ENCODE results near the gene TRAPPC1. TPM values are rescaled to one million over a fixed set of nuclear protein-coding genes. Genes with fewer than 3 reads are reported as not detected.
A peak's percentile ranks its signal among the peaks of the same experiment; 100 is the strongest.

TRAPPC1 gene
- total RNA-seq, 1 donor from 2014 or later = 41.1 TPM

DNA sequence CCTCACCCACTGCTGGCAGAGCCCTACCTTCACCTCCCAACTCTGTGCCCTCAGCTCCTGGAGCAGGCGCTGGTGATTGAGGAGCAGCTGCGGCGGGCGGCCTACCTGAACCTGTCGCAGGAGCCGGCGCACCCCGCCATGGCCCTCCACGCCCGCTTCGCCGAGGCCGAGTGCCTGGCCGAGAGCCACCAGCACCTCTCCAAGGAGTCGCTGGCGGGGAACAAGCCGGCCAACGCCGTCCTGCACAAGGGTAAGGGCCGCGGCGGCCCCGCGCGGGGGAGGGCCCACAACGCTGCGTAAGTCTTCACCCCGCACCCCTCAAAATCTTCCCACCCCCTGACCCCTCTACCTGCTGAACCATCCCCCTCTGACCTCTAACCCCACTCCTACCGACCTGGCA, 22.7 kb downstream of the TRAPPC1 start:
- ATAC-seq (no peak), DNase-seq (ENCODE audit: low spot score) (no peak)

DNA sequence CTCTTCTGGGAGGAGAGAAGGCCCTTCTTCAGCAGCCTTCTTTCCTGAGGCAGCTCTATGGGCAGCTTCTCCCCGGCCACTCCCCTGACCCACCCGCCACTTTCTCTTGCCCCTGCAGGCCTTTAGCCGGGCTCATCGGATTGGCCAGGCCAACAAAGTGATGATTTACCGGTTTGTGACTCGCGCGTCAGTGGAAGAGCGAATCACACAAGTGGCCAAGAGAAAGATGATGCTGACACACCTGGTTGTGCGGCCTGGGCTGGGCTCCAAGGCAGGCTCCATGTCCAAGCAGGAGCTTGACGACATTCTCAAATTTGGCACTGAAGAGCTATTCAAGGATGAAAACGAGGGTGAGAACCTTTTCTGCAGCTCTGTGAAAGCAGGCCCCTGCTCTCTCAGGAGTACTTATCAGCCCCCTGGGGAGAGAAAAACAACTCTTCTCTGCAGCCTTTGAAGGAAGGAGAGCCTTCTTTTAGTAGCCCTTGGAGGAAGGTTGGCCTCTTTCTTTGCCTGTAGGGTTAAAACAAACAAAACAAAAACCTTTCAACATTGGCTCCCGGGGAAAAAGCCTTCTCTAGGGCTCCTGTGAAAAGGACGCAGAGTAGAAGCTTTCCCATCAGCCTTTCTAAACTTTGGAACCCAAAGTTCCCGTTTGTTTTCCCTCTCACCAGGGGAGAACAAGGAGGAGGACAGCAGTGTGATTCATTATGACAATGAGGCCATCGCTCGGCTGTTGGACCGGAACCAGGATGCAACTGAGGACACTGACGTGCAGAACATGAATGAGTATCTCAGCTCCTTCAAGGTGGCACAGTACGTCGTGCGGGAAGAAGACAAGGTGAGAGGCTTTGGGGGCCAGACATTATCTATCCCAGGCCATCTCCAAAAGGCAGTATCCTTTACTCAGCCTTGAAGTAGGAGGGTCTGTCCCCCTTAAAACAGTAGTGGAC, 28.3 kb downstream of the TRAPPC1 start:
- ATAC-seq = no peak
- no peak for DNase-seq (ENCODE audit: low spot score)

DNA sequence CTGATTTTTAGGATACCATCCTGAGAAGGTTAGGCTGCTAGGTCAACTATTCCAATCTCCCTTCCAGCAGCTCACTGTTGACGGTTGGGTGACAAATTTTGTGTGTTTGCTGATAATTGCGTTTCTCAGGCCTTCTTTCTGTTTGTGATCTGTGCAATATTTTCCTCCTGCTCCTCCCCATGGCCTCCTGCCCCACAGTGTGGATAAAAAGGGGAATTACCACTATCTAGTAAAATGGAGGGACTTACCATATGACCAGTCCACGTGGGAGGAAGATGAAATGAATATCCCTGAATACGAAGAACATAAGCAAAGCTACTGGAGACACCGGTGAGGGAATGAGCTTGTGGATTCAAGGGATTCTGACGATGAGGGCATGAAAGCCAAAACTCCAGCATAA, 34.0 kb downstream of the TRAPPC1 start:
- DNase-seq (ENCODE audit: low spot score) (no peak), ATAC-seq (peak; percentile 98)

DNA sequence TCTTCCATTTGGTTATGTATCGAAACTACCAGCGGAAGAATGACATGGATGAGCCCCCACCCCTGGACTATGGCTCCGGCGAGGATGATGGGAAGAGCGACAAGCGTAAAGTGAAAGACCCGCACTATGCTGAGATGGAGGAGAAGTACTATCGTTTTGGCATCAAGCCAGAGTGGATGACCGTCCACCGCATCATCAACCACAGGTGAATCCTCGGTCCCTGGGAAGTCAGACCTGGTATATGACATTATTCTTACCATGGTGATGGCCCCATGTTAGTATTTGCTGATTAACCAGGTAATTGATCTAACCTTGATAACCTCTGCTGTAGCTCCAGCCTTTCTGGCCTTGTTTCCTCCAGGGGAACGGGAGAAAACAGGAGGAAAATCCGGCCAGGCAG, 34.7 kb downstream of the TRAPPC1 start:
- no peak for ATAC-seq
- no peak for DNase-seq (ENCODE audit: low spot score)

DNA sequence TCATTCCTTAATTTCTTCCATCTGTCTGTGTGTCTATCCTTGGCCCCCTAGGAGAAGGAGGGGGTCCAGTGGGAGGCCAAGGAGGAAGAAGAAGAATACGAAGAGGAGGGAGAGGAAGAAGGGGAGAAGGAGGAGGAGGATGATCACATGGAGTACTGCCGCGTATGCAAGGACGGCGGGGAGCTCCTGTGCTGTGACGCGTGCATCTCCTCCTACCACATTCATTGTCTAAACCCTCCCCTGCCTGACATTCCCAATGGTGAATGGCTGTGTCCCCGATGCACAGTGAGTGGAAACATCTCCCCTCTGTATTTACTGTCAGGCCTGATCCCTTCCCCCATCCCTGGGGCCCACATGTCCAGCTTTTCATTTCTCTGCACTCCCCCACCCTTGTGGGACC, 36.9 kb downstream of the TRAPPC1 start:
- ATAC-seq (no peak), DNase-seq (ENCODE audit: low spot score) (no peak)

DNA sequence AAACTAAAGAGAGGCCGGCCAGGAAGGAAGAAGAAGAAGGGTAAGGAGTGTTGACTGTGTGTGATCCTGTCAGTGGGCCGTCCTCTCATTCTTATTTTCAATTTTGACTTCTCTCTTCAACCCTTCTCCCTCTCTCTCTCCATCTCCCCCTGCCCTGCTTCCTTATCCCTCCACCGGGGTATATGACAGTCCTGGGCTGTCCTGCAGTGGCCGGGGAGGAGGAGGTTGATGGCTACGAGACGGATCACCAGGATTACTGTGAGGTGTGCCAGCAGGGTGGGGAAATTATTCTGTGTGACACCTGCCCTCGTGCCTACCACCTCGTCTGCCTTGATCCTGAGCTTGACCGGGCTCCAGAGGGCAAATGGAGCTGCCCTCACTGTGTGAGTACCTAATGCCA, 37.5 kb downstream of the TRAPPC1 start:
- ATAC-seq = no peak

DNA sequence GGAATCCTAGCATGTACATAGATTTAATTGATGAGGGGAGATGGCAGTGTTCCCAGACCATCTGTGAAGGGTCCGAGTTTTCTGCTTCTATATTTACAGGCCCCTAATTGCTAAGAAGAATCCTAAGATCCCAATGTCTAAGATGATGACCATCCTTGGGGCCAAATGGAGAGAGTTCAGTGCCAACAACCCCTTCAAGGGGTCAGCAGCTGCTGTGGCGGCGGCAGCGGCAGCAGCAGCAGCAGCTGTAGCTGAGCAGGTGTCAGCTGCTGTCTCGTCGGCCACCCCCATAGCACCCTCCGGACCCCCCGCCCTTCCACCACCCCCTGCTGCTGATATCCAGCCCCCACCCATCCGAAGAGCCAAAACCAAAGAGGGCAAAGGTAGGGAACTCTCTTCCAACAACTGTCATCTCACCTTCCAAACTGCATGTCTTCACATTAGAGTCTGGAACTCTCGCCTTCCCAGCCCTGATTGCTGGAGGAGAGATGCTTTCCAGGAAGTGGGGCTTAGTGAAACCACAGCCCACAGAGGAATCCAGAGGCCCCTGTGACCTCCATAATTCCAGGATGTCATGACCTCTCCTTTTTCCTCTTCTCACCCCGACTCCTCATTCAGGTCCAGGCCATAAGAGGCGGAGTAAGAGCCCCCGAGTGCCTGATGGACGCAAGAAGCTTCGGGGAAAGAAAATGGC, 38.4 kb downstream of the TRAPPC1 start:
- DNase-seq (ENCODE audit: low spot score) (no peak), ATAC-seq (no peak)

More for the DNA sequence above, 37.5 kb downstream of the TRAPPC1 start:
- no peak for DNase-seq (ENCODE audit: low spot score)

DNA sequence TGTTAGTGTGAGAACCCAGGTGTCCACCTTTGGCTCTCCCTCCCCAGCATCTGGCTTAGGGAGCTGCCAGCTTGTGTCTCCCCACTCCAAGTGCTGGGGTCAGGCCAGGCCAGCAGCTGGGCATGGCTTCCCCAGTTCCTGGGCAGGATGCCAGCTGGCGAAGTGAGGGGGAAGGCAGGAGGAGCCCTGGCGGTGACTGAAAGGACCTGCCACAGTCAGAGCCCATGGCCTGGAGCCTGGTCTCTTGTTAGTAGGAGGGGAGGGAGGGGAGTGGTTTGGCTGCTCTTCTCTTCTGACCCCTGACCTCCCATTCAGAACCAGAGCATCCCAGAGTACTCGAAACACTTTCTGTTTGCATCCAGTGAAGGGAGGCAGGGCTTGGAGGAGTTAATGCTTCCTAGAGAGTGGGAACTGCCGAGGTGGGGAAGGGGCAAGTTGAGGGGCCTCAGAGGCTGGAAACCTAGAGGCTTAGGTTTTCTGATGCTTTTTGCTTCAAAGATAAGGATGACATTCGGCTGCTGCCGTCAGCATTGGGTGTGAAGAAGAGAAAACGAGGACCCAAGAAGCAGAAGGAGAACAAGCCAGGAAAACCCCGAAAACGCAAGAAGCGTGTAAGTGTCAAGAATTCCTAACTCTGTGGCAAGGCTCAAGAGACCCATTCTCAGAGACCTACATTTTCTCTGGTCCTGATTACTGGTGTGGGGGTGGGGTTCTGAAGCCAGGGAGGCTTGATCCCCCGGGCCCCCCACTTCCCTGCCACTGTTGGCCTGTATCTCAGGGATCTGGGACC, 42.4 kb downstream of the TRAPPC1 start:
- ATAC-seq = peak; percentile 85
- DNase-seq (ENCODE audit: low spot score) = peak; percentile 99

DNA sequence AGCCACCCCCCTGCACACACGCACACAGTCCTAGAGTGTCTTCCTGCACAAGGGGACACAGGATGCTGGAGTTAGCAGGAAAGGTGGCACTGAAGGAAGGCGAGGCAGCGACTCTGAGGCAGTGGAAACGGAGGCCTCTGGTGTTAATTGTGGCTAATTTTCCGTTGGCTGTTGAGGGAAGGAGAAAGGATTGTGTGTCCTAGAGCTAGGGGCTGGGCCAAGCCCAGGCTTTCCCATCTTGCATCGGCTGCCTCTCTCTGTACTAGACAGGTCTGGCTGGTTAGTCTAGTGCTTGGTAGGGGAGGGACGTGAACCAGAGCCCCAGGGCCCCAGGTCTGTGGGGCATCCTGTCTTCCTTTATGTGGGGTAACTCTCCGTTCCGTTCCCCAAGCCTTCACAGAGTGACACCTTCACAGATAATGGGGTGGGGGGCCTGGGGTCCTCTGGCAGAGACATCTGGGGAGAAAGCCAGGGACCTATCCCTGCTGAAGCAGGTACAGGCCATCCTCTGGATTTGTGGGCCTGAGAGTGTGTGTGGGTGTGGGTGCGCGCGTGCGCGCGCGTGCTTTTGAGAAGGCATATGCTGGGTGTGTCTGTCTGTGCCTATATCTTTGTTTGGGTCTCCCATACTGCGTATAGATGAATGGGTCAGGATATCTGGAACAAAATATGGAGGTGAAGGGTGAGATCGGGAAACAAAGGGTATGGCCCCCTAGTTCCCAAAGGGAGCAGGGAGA, 43.4 kb downstream of the TRAPPC1 start, which contains the start of gene CHD3:
TSS of gene CHD3 (plus strand) at position 606 of the 737 bp plus-strand sequence. CDS start 212 bp downstream, outside the sequence.
- no peak for ATAC-seq
- no peak for DNase-seq (ENCODE audit: low spot score)

DNA sequence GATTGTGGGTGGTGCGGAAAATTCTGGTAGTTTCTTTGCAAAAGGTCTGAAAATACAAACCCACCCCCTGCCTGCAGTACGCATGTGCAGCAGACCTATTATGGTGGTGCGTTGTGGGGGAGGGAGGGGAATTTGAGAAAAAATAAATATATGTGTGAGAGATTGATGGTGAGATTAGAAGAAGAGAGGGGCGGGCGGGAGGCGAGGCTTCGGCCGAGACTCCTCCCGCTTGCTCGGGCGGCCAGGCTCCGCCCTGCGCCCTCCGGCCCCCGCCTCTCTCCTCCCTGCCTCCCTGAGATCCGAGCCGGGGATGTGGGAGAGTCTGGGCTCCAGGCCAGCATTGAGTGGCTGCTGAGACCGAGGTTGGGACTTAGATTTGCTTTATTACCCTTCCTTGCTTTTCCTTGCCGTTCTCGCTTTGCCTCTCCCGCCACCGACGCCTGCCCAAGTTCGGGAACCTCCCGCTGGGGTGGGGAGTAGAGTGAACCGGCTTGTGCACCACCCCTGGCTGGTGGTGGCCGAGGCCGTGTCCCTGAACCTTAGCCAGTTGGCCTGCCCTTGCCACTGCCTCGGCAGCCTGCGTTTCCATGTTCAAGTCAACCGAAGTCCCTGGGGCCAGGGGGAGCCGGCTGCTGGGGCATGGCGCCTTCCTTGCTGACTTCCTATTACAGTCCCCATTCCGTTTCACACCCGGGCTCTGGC, 44.1 kb downstream of the TRAPPC1 start:
- peak; percentile 81 for ATAC-seq
- DNase-seq (ENCODE audit: low spot score) = peak; percentile 90

DNA sequence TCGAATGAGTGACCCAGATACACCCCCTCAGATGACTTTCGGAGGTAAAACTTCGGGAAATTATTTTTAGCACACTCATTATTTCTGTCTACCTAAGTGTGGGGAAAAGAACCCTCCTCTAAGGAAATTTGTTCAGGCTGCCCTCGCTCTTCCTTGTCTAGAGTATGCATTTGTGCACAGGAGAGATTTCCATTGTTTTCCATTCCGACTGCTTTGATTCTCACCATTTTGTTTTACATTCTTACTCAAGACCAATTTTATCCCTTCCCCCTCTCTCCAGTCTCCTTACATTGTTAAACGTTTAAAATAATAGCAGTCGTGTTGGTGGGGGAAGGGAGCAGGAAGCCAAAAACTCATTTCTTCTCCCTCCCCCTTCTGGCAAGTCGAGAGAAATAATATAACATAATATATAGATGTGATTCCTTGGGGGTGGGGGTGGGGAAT, 44.7 kb downstream of the TRAPPC1 start:
- no peak for ATAC-seq
- no peak for DNase-seq (ENCODE audit: low spot score)

DNA sequence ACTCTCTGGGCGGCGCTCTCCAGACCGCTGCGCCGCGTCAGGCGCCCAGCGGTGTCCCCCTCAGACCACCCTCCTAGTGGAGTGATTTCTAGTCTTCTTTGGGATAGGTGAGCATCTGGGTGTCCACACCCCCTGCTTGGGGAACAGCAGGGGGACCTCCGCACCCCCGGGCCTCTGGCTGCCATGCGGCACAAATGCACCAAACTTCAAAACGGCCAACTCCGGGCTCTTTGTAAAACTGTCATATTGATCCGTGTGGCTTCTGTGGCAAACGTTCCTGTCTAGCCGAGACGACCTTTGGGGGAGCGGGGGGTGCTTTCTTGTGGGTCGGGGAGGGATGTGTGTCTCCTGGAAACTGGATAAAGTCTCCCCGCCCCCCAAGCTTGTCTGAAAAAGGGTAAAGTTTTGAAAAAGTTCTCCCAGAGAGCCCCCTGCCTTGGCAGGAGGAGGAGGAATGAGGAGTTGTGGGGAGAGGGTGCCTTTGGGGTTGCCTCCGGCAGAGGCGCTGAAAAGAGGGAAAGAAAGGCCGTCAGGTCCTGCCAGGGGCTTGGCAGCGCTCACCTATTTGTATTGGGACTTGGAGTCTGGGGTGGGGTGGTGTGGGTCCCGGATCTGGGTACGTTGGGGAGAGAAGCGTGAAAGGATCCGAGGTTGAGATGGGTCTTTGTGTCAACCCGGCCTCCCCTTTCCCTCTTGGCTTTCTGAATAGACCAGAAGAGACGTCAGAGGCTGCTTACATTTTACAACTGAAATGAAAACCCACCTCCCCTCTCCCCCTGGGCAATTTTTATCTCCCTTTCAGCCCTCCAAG, 45.3 kb downstream of the TRAPPC1 start:
- ATAC-seq (no peak), DNase-seq (ENCODE audit: low spot score) (no peak)

DNA sequence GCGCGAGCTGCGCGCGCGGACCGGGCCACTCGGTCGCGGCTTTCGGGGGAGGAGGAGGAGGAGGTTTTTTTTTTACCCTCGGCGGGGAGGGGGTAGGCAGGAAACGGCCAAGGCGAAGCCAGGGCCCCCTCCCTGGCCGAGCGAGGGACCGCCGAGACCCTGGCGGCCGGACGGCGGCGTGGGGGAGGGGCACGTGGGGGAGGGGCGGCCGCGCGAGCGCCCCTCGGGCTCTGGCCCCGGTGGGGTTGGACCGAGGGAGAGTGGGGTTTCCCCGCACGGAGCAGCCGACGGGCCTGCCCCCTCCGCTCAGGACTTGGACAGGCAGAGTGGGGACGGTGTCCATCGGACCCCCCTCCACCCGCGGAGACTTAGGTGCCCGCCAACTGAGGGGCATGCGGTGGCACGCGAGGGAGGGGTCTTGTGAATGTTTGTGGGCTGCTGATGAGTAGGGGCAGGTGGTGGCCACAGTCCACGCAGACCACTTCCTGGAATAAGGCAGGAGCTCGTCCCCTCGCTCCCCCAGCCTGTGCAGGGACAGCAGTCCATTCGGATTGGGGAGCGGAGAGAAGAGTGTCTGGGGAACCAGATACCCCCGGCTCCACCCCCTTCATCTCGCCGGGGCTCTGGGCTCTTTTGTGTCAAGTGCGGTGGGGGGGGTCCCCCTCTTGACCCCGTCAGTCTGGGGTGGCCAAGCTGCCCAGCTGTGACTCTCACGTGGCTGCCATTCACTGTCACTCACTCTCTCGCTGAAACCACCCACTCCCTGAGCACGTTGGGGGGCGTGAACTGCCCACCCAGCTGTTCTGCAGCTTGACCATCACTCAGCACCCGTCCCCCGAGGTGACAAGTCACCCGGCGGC, 46.1 kb downstream of the TRAPPC1 start:
- no peak for DNase-seq (ENCODE audit: low spot score)
- no peak for ATAC-seq

DNA sequence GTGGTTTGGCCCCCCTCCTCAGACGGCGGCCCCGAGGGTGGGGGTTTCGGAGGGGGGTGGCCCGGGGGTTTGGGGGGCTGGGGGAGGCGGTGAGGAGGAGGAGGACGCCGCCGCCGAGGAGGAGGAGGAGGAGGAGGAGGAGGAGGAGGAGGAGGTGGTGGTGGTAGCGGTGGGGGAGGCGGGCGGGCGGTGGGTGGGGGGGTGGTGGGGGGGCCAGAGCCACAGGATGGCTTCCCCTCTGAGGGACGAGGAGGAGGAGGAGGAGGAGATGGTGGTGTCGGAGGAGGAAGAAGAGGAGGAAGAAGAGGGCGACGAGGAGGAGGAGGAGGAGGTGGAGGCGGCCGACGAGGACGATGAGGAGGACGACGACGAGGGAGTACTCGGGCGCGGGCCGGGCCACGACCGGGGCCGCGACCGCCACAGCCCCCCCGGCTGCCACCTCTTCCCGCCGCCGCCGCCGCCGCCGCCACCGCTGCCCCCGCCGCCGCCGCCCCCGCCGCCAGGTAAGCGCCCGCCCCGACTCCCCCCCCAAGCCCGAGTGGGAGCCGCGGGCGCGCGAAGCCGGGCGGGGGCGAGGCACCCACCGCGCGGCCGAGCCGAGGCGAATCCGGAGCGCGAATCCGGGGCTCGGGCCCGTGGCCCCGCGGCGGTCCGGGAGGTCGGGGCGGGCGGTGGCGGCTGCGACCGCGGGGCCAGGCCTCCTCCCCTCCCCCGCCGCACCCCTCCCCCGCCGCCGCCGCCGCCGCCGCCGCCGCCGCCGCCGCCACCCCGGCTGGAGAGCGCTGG, 47.0 kb downstream of the TRAPPC1 start:
- no peak for ATAC-seq

DNA sequence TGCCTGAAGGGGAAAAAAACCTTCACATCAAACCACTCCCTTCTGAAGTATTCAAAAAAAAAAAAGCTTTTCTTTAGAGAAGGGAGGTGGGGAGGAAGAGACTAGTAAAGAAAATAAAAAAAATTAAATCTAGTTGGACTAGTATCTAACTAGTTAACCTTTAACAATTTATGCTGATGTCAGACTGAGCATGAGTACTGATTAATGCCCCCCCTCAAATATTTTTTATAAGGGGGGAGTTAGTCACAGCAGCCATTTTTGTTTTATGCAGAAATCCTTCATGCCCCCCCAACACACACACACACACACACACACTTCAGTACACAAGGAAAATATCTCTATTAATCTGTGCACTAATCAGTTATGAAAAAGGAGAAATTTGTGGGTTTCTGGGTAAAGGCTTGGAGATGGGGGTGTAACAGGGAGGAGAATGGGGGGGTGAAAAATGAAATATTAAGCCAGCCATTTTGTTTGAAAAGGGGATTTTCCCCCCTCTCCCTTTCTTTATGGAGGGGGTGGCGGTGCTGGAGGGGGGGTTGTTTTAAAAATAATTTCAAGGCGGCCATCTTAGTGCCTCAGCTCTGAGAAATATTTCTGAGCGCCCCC, 47.9 kb downstream of the TRAPPC1 start:
- no peak for DNase-seq (ENCODE audit: low spot score)
- ATAC-seq = no peak

More for the DNA sequence above, 47.0 kb downstream of the TRAPPC1 start:
- DNase-seq (ENCODE audit: low spot score) = no peak

DNA sequence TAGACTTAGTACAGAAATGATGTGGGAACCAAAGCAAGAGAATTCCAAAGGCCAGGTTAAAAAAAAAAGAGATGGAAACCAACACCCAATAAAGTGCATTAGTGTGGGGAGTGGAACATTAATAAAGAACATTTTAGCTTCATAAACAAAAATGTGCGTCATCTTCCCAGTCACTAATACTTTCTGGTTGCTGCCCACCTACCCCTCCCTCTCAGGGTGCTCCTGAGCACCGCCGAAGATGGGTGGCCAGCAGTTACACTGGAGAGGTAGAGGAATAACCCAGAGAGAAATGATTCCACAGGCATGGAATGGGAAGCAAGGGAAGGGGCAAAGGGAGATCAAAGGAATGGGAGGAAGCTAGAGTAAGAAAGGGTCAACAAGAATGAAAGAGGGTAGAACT, 49.1 kb downstream of the TRAPPC1 start:
- no peak for ATAC-seq
- no peak for DNase-seq (ENCODE audit: low spot score)

DNA sequence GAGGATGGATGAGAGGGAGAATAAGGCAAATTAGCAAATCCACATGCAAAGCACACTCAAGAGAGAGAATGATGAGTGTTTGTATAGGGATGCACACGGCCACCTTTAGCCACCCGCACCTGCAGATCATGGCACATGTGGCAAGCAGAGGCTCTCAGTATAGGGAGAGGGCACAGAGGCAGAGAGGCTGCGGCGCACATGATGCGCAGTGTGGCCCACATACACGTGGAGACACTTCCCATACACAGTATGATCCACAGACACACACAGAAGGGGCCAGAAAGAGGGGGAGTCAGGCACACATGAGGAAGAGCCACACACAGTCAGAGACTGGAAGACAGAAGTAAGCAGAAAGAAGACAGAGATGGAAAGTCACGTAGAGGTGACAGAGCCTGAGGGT, 49.7 kb downstream of the TRAPPC1 start:
- DNase-seq (ENCODE audit: low spot score) (no peak), ATAC-seq (no peak)

Measured in left lobe of liver (tissue), 2 donors.